OCI-LY3 (cell line): ENCODE data around the gene GPR101.

Source experiments
- H2AFZ ChIP-seq: fragments of 200-600, 300-600 bp; shearing (Covaris generic); 2 replicates; pipeline ENCODE4 v1.6.0; 2014; ENCODE audit warnings: antibody characterized with exemption, low read depth, low read length
- H3K27ac ChIP-seq: fragments of 200-600, 300-600 bp; sonication (generic); 2 replicates; pipeline ENCODE4 v1.5.1; 2014; ENCODE audit warnings: mild to moderate bottlenecking, low read length, moderate library complexity, mixed read lengths
- H3K27me3 ChIP-seq: fragments of 200-600, 300-600 bp; sonication (generic); 2 replicates; pipeline ENCODE4 v1.6.1; 2014; ENCODE audit warnings: low read depth, low read length, mixed read lengths
- H3K36me3 ChIP-seq: fragments of 200-600, 300-600 bp; sonication (generic); replicated peaks from 2 replicates; pipeline ENCODE3; 2014; ENCODE audit warnings: low read depth, low read length, mixed read lengths
- H3K4me1 ChIP-seq: fragments of 300-600, 200-600 bp; sonication (generic); 2 replicates; pipeline ENCODE4 v1.6.1; 2014; ENCODE audit warnings: low read length, mixed read lengths
- H3K4me2 ChIP-seq: fragments of 200-600, 300-600 bp; sonication (generic); 2 replicates; pipeline ENCODE4 v1.6.1; 2014; ENCODE audit warnings: low read length, mixed read lengths
- H3K4me3 ChIP-seq: fragments of 300-600, 200-600 bp; sonication (generic); 2 replicates; pipeline ENCODE4 v1.5.1; 2014; ENCODE audit warnings: antibody characterized with exemption, mild to moderate bottlenecking, low read length, moderate library complexity
- H3K79me2 ChIP-seq: fragments of 300-600, 200-600 bp; shearing (Covaris generic); 2 replicates; pipeline ENCODE4 v1.6.1; 2014; ENCODE audit warnings: mild to moderate bottlenecking, low read length, mixed read lengths
- H3K9ac ChIP-seq: fragments of 300-600, 200-600 bp; shearing (Covaris generic); 2 replicates; pipeline ENCODE4 v1.6.0; 2014; ENCODE audit warnings: mild to moderate bottlenecking, low read length, moderate library complexity
- H3K9me3 ChIP-seq: fragments of 200-600, 300-600 bp; shearing (Covaris generic); 2 replicates; pipeline ENCODE4 v1.6.1; 2014; ENCODE audit warnings: low read length, mixed read lengths; ENCODE audit not compliant: insufficient read depth
- H4K20me1 ChIP-seq: fragments of 200-600, 300-600 bp; sonication (generic); 2 replicates; pipeline ENCODE4 v1.6.1; 2016; ENCODE audit warnings: low read length, mixed read lengths; ENCODE audit not compliant: insufficient read depth
- EZH2phosphoT487 ChIP-seq: fragments of 200-600 bp; shearing (Covaris generic); IDR thresholded peaks from 2 replicates; pipeline ENCODE4 v1.6.1; 2018; ENCODE audit warnings: antibody characterized with exemption, mixed run types, low read depth
- TF ChIP-seq, protein P1 (sequence below): fragments of 200-600, 300-600 bp; sonication (generic); IDR thresholded peaks from 2 replicates; pipeline ENCODE4 v1.5.1; 2014; ENCODE audit warnings: antibody characterized with exemption, low read length, low read depth

Gene GPR101

DNA sequence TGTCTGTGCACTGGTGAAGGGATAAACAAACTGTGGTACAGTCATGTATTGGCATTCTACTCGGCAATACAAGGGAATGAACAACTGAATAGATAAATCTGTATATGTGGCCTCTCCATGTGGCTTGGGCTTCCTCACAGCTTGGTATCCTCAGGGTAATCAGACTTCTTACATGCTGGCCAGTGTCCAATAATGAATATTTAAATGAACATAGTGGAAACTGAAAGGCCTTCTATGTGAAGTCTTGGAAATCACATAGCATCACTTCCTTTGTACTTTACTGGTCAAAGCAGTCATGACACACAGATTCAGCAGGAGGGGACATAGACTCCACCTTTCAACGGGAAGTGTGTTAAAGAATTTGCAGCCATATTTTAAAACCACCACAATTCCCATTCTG, 33.4 kb upstream of the GPR101 start:
- H3K36me3 ChIP-seq: no peaks in the 10 kb centered on the region

GRCh38 chrX:137062915-137063617, 29.3 kb upstream of the GPR101 start:
- Histone ChIP-seq H3K27ac (no peak overlapping the region), H3K9me3 (no peaks in the 10 kb centered on the region), H3K4me1 (no peaks in the 10 kb centered on the region), H4K20me1 (no peaks in the 10 kb centered on the region), H3K4me2 (no peak overlapping the region), H3K9ac (no peak overlapping the region), H3K4me3 (no peak overlapping the region), H3K36me3 (no peaks in the 10 kb centered on the region), H3K27me3 (no peaks in the 10 kb centered on the region), H2AFZ (no peak overlapping the region), H3K79me2 (no peaks in the 10 kb centered on the region)
- TF ChIP-seq, protein P1, sequence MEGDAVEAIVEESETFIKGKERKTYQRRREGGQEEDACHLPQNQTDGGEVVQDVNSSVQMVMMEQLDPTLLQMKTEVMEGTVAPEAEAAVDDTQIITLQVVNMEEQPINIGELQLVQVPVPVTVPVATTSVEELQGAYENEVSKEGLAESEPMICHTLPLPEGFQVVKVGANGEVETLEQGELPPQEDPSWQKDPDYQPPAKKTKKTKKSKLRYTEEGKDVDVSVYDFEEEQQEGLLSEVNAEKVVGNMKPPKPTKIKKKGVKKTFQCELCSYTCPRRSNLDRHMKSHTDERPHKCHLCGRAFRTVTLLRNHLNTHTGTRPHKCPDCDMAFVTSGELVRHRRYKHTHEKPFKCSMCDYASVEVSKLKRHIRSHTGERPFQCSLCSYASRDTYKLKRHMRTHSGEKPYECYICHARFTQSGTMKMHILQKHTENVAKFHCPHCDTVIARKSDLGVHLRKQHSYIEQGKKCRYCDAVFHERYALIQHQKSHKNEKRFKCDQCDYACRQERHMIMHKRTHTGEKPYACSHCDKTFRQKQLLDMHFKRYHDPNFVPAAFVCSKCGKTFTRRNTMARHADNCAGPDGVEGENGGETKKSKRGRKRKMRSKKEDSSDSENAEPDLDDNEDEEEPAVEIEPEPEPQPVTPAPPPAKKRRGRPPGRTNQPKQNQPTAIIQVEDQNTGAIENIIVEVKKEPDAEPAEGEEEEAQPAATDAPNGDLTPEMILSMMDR: no peak
- TF ChIP-seq EZH2phosphoT487: no peak

More for the DNA sequence above, 33.4 kb upstream of the GPR101 start:
- TF ChIP-seq, protein P1: no peak
- TF ChIP-seq EZH2phosphoT487: no peak
- Histone ChIP-seq H3K4me1 (no peaks in the 10 kb centered on the region), H3K9ac (no peak overlapping the region), H3K27ac (no peak overlapping the region), H3K9me3 (no peaks in the 10 kb centered on the region), H3K27me3 (no peaks in the 10 kb centered on the region), H4K20me1 (no peaks in the 10 kb centered on the region), H3K4me3 (no peak overlapping the region), H2AFZ (no peak overlapping the region), H3K79me2 (no peaks in the 10 kb centered on the region), H3K4me2 (no peak overlapping the region)

- H3K4me2 ChIP-seq: no peak overlapping the region
- no peaks in the 10 kb centered on the region for H4K20me1 ChIP-seq
- no peaks in the 10 kb centered on the region for H3K36me3 ChIP-seq
- no peak overlapping the region for H3K9ac ChIP-seq
- TF ChIP-seq EZH2phosphoT487: no peak
- no peaks in the 10 kb centered on the region for H3K9me3 ChIP-seq
- no peak overlapping the region for H3K27ac ChIP-seq
- no peaks in the 10 kb centered on the region for H3K27me3 ChIP-seq
- H3K79me2 ChIP-seq: no peaks in the 10 kb centered on the region
- H2AFZ ChIP-seq: no peak overlapping the region
- no peak overlapping the region for H3K4me3 ChIP-seq
- H3K4me1 ChIP-seq: no peaks in the 10 kb centered on the region
These were observed 24.7 kb upstream of the GPR101 start for GRCh38 chrX:137058339-137059127.

DNA sequence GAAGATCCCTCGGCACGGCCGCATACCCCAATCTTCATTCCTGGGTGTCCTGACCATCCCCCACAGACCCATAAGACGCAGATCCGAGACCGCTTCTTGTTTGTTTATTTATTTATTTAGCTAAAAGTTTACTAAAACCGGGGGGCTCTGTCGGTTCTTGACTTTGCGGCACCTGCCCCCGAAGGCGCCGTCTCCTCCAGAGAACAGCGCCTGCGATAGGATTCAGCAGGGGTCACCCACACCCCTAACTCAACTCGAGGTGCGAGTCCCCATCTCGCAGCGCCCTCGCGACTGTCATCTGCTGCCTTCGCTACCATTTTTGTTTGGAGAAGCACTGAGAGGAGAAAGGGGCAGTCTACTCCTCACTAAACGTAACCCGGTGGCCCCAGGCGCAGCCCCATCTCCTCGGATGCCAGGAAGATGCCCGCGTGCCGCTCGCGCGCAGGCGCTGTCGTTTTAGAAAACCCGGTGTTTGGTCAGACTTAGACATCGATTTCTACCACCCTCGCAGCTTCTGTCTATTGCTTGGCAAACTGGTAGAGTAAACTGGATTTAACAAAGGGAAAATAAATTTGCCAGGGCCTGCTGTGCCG, 18.9 kb upstream of the GPR101 start:
- Histone ChIP-seq H3K79me2 (no peaks in the 10 kb centered on the region), H3K4me3 (peak overlapping the region; percentile 86), H3K27me3 (no peaks in the 10 kb centered on the region), H3K4me2 (peak overlapping the region; percentile 90), H3K9ac (peak overlapping the region; percentile 10; the same call in 1 of the 2 replicates), H3K9me3 (no peaks in the 10 kb centered on the region), H4K20me1 (no peaks in the 10 kb centered on the region), H3K36me3 (no peaks in the 10 kb centered on the region), H3K4me1 (peaks cover 4% of the 10 kb centered on the region), H3K27ac (no peak overlapping the region), H2AFZ (0 out of 2 replicates have a peak overlapping the region, but pooled peaks have one; percentile 9)
- no peak for TF ChIP-seq EZH2phosphoT487
- TF ChIP-seq, protein P1: no peak
